Germinal center (tissue), 1 donor: ENCODE measurements around the gene GPR137B.
"Not testable (repeated sequence)": the region's sequence is repeated elsewhere in the genome, so short reads cannot be mapped to it uniquely, and the experiment has no call there.

Experiments used
- DNase-seq: peaks from one replicate; pipeline ENCODE4 v3.0.0; 2012; ENCODE audit warnings: mixed read lengths, low spot score

The GPR137B gene

GRCh38 chr1:236142253-236143103, at the start of gene GPR137B:
Gene GPR137B, plus strand, starts transcription at chr1:236142539. Its CDS starts 84 bp downstream, at chr1:236142623.
- peak; percentile 85 for DNase-seq

GRCh38 chr1:236092899-236093298, 49.4 kb upstream of the GPR137B start:
- no peak for DNase-seq

- DNase-seq, result no peak
These were observed 46.4 kb upstream of the GPR137B start for GRCh38 chr1:236095705-236096520.

GRCh38 chr1:236096660-236097482, 45.5 kb upstream of the GPR137B start:
- DNase-seq, result not testable (repeated sequence)

GRCh38 chr1:236098267-236098666, 44.1 kb upstream of the GPR137B start:
- no peak for DNase-seq

- no peak for DNase-seq
These were observed 42.9 kb upstream of the GPR137B start for GRCh38 chr1:236099355-236099974.

- no peak for DNase-seq
These were observed 41.5 kb upstream of the GPR137B start for GRCh38 chr1:236100799-236101198.

- DNase-seq, result no peak
These were observed 40.8 kb upstream of the GPR137B start for GRCh38 chr1:236101233-236102200.

- no peak for DNase-seq
These were observed 39.7 kb upstream of the GPR137B start for GRCh38 chr1:236102611-236103010.

- DNase-seq, result no peak
These were observed 39.3 kb upstream of the GPR137B start for GRCh38 chr1:236103059-236103458.

GRCh38 chr1:236103646-236104218, 38.6 kb upstream of the GPR137B start:
- DNase-seq, result peak; percentile 76

- no peak for DNase-seq
These were observed 35.0 kb upstream of the GPR137B start for GRCh38 chr1:236107121-236107907.

GRCh38 chr1:236108027-236108648, 34.2 kb upstream of the GPR137B start:
- no peak for DNase-seq

- DNase-seq, result no peak
These were observed 32.2 kb upstream of the GPR137B start for GRCh38 chr1:236110137-236110536.

- no peak for DNase-seq
These were observed 30.6 kb upstream of the GPR137B start for GRCh38 chr1:236111527-236112331.

GRCh38 chr1:236112332-236112627, 30.1 kb upstream of the GPR137B start:
- no peak for DNase-seq

GRCh38 chr1:236113324-236114032, 28.9 kb upstream of the GPR137B start:
- no peak for DNase-seq
